CD4-positive, CD25-positive, alpha-beta regulatory T cell (primary cell): ENCODE results near the gene PRELP. TPM values are rescaled to one million over a fixed set of nuclear protein-coding genes. Genes with fewer than 3 reads are reported as not detected.

Experiments
- ATAC-seq, 2 donors: fragments of 150-1000 bp; cut with Tn5 transposase; one replicate each; pipeline ENCODE4 v1.10.0; 2021; ENCODE audit warnings: low read depth in 2 of 2, moderate number of reproducible peaks in 2 of 2, moderate library complexity in 1 of 2
- DNase-seq, 3 donors: peaks; one replicate each; pipeline versions ENCODE4 v3.0.0 to v3.0.0-alpha.2; 2012 to 2022; ENCODE audit warnings: mixed read lengths in 1 of 3
- H3K27ac ChIP-seq: one replicate; pipeline ENCODE4 v1.7.0; 2013; ENCODE audit warnings: mild to moderate bottlenecking, low read length; ENCODE audit not compliant: insufficient read depth, poor library complexity, severe bottlenecking
- H3K27me3 ChIP-seq: one replicate; pipeline ENCODE4 v1.7.0; 2013; ENCODE audit warnings: low read length; ENCODE audit not compliant: control insufficient read depth, insufficient read depth
- H3K36me3 ChIP-seq: one replicate; pipeline ENCODE4 v1.7.0; 2013; ENCODE audit warnings: mild to moderate bottlenecking, low read length, moderate library complexity; ENCODE audit not compliant: control insufficient read depth, insufficient read depth
- H3K4me1 ChIP-seq: 2 replicates; pipeline ENCODE4 v1.7.0; 2013; ENCODE audit warnings: mild to moderate bottlenecking, low read length; ENCODE audit not compliant: insufficient read depth, control insufficient read depth, poor library complexity, severe bottlenecking
- H3K4me3 ChIP-seq: one replicate; pipeline ENCODE4 v1.7.0; 2013; ENCODE audit warnings: low read depth, mild to moderate bottlenecking, low read length, moderate library complexity
- H3K9me3 ChIP-seq, 2 experiments: 1 replicate in 1 of 2; 2 replicates in 1 of 2; pipeline ENCODE4 v1.7.0; 2013; ENCODE audit warnings: low read length in 2 of 2, mild to moderate bottlenecking in 1 of 2, moderate library complexity in 1 of 2; ENCODE audit not compliant: control insufficient read depth in 2 of 2
- H3K27ac Mint-ChIP-seq, 3 donors: one replicate each; pipeline ENCODE4 v1.8.0; 2020 to 2022; ENCODE audit warnings: mild to moderate bottlenecking in 3 of 3, mixed read lengths in 3 of 3, moderate library complexity in 2 of 3
- H3K27me3 Mint-ChIP-seq: one replicate; pipeline ENCODE4 v1.8.0; 2022; ENCODE audit warnings: mild to moderate bottlenecking, mixed read lengths
- H3K36me3 Mint-ChIP-seq: one replicate; pipeline ENCODE4 v1.8.0; 2020; ENCODE audit warnings: mixed read lengths
- H3K4me1 Mint-ChIP-seq, 4 donors: one replicate each; pipeline ENCODE4 v1.8.0; 2020 to 2022; ENCODE audit warnings: mixed read lengths in 4 of 4, mild to moderate bottlenecking in 1 of 4
- H3K4me3 Mint-ChIP-seq, 4 donors: one replicate each; pipeline ENCODE4 v1.8.0; 2020 to 2022; ENCODE audit warnings: mild to moderate bottlenecking in 4 of 4, mixed read lengths in 4 of 4, moderate library complexity in 3 of 4
- H3K9me3 Mint-ChIP-seq, 7 donors: one replicate each; pipeline ENCODE4 v1.8.0; 2020 to 2022; ENCODE audit warnings: mixed read lengths in 7 of 7, mild to moderate bottlenecking in 3 of 7, moderate library complexity in 2 of 7
- polyA plus RNA-seq, 4 donors: library from polyadenylated mRNA; unstranded; fragments of 300-500 nt; fragmentation: Illumina TruSeq; gene quantifications; one replicate each; pipeline ENCODE4 v1.2.3, GENCODE V29; 2021
- total RNA-seq: library from RNA; stranded (reverse); gene quantifications from one replicate; pipeline ENCODE4 v1.2.3, GENCODE V29; 2022

PRELP gene
- total and polyA plus RNA-seq, 5 donors from 2014 or later, result not detected

GRCh38 chr1:203527013-203527412 lies 51.4 kb downstream of the PRELP start:
- peaks cover 0 to 3% (median 1%) of the 10 kb centered on the region in 4 donors for H3K4me1 Mint-ChIP-seq
- H3K4me1 ChIP-seq, result no peaks in the 10 kb centered on the region
- H3K27me3 Mint-ChIP-seq, result peaks cover 5% of the 10 kb centered on the region
- no peaks in the 10 kb centered on the region for H3K36me3 Mint-ChIP-seq
- H3K9me3 Mint-ChIP-seq, result peaks cover 0 to 1% (median 0%) of the 10 kb centered on the region in 7 donors
- H3K4me3 Mint-ChIP-seq, result no peak overlapping the region
- H3K4me3 ChIP-seq, result no peak overlapping the region
- H3K9me3 ChIP-seq, result no peaks in the 10 kb centered on the region
- no peaks in the 10 kb centered on the region for H3K27me3 ChIP-seq
- peak overlapping the region in 1 of 3 donors; percentile 52 for H3K27ac Mint-ChIP-seq
- no peaks in the 10 kb centered on the region for H3K36me3 ChIP-seq
- no peak overlapping the region for H3K27ac ChIP-seq
- ATAC-seq, result no peak
- no peak for DNase-seq

- no peak overlapping the region for H3K27ac ChIP-seq
- H3K4me1 Mint-ChIP-seq, result peaks cover 0 to 3% (median 1%) of the 10 kb centered on the region in 4 donors
- ATAC-seq (no peak), DNase-seq (no peak)
- H3K4me1 ChIP-seq, result no peaks in the 10 kb centered on the region
- no peak overlapping the region for H3K4me3 ChIP-seq
- peaks cover 0 to 1% (median 0%) of the 10 kb centered on the region in 7 donors for H3K9me3 Mint-ChIP-seq
- no peaks in the 10 kb centered on the region for H3K36me3 Mint-ChIP-seq
- no peaks in the 10 kb centered on the region for H3K27me3 ChIP-seq
- H3K27ac Mint-ChIP-seq, result peak overlapping the region in 1 of 3 donors; percentile 57
- H3K4me3 Mint-ChIP-seq, result no peak overlapping the region
- H3K36me3 ChIP-seq, result no peaks in the 10 kb centered on the region
- H3K27me3 Mint-ChIP-seq, result peaks cover 7% of the 10 kb centered on the region
- no peaks in the 10 kb centered on the region for H3K9me3 ChIP-seq
These were observed 52.5 kb downstream of the PRELP start for GRCh38 chr1:203528063-203528462.

GRCh38 chr1:203528976-203529835 lies 53.6 kb downstream of the PRELP start:
- Mint-ChIP-seq H3K9me3 (peaks cover 0 to 1% (median 0%) of the 10 kb centered on the region in 7 donors), H3K4me3 (no peak overlapping the region), H3K27ac (peak overlapping the region; percentile 20 to 84 (median 22)), H3K36me3 (no peaks in the 10 kb centered on the region), H3K4me1 (peaks cover 0 to 3% (median 1%) of the 10 kb centered on the region in 4 donors), H3K27me3 (peaks cover 7% of the 10 kb centered on the region)
- H3K4me3 ChIP-seq, result no peak overlapping the region
- no peak for ATAC-seq
- H3K36me3 ChIP-seq, result no peaks in the 10 kb centered on the region
- no peak for DNase-seq
- H3K27me3 ChIP-seq, result no peaks in the 10 kb centered on the region
- H3K9me3 ChIP-seq, result no peaks in the 10 kb centered on the region
- no peaks in the 10 kb centered on the region for H3K4me1 ChIP-seq
- H3K27ac ChIP-seq, result no peak overlapping the region

- no peak overlapping the region for H3K27ac Mint-ChIP-seq
- DNase-seq, result no peak
- peaks cover 0 to 3% (median 1%) of the 10 kb centered on the region in 4 donors for H3K4me1 Mint-ChIP-seq
- Histone ChIP-seq H3K27ac (no peak overlapping the region), H3K4me1 (no peaks in the 10 kb centered on the region), H3K27me3 (no peaks in the 10 kb centered on the region), H3K9me3 (no peaks in the 10 kb centered on the region), H3K4me3 (no peak overlapping the region), H3K36me3 (no peaks in the 10 kb centered on the region)
- no peak overlapping the region for H3K4me3 Mint-ChIP-seq
- peaks cover 11% of the 10 kb centered on the region for H3K27me3 Mint-ChIP-seq
- no peak for ATAC-seq
- peaks cover 0 to 1% (median 0%) of the 10 kb centered on the region in 7 donors for H3K9me3 Mint-ChIP-seq
- H3K36me3 Mint-ChIP-seq, result no peaks in the 10 kb centered on the region
These were observed 55.5 kb downstream of the PRELP start for GRCh38 chr1:203531063-203531462.

GRCh38 chr1:203534012-203534411 lies 58.4 kb downstream of the PRELP start:
- no peaks in the 10 kb centered on the region for H3K9me3 Mint-ChIP-seq
- no peaks in the 10 kb centered on the region for H3K36me3 ChIP-seq
- H3K27me3 ChIP-seq, result no peaks in the 10 kb centered on the region
- H3K27ac ChIP-seq, result no peak overlapping the region
- no peak for DNase-seq
- peak overlapping the region in 1 of 3 donors; percentile 25 for H3K27ac Mint-ChIP-seq
- no peak for ATAC-seq
- no peak overlapping the region for H3K4me3 Mint-ChIP-seq
- peaks cover 17% of the 10 kb centered on the region for H3K27me3 Mint-ChIP-seq
- H3K4me3 ChIP-seq, result no peak overlapping the region
- H3K9me3 ChIP-seq, result no peaks in the 10 kb centered on the region
- H3K4me1 Mint-ChIP-seq, result peaks cover 0 to 3% (median 1%) of the 10 kb centered on the region in 4 donors
- H3K4me1 ChIP-seq, result no peaks in the 10 kb centered on the region
- H3K36me3 Mint-ChIP-seq, result no peaks in the 10 kb centered on the region

- DNase-seq, result no peak
- H3K4me3 ChIP-seq, result no peak overlapping the region
- no peaks in the 10 kb centered on the region for H3K36me3 ChIP-seq
- H3K27me3 ChIP-seq, result no peaks in the 10 kb centered on the region
- Mint-ChIP-seq H3K27me3 (peaks cover 17% of the 10 kb centered on the region), H3K4me1 (peaks cover 0 to 2% (median under 1%) of the 10 kb centered on the region in 4 donors), H3K36me3 (no peaks in the 10 kb centered on the region), H3K4me3 (no peak overlapping the region), H3K9me3 (no peaks in the 10 kb centered on the region), H3K27ac (peak overlapping the region in 1 of 3 donors; percentile 25)
- no peak for ATAC-seq
- H3K9me3 ChIP-seq, result no peaks in the 10 kb centered on the region
- no peak overlapping the region for H3K27ac ChIP-seq
- no peaks in the 10 kb centered on the region for H3K4me1 ChIP-seq
These were observed 58.9 kb downstream of the PRELP start for GRCh38 chr1:203534526-203534925.

- Histone ChIP-seq H3K27me3 (no peaks in the 10 kb centered on the region), H3K4me1 (no peaks in the 10 kb centered on the region)
These were observed 61.0 kb downstream of the PRELP start for GRCh38 chr1:203536575-203536974.

More at GRCh38 chr1:203536575-203536974, 61.0 kb downstream of the PRELP start:
- Mint-ChIP-seq H3K27me3 (peaks cover 16% of the 10 kb centered on the region), H3K27ac (peak overlapping the region in 2 of 3 donors; percentile 12 to 16), H3K9me3 (no peaks in the 10 kb centered on the region), H3K36me3 (no peaks in the 10 kb centered on the region), H3K4me1 (no peaks in the 10 kb centered on the region), H3K4me3 (no peak overlapping the region)
- H3K36me3 ChIP-seq, result no peaks in the 10 kb centered on the region
- H3K4me3 ChIP-seq, result no peak overlapping the region
- DNase-seq (no peak), ATAC-seq (no peak)
- H3K9me3 ChIP-seq, result no peaks in the 10 kb centered on the region
- no peak overlapping the region for H3K27ac ChIP-seq
